HG02943 (cell line): ENCODE results near the gene MAP3K12.
"Not testable (repeated sequence)": the region's sequence is repeated elsewhere in the genome, so short reads cannot be mapped to it uniquely, and the experiment has no call there.

Experiments used
- ATAC-seq: cut with Tn5 transposase; IDR thresholded peaks from one replicate; pipeline ENCODE4 v1.9.1; 2021; ENCODE audit warnings: mild to moderate bottlenecking, low read depth, moderate library complexity; ENCODE audit not compliant: unreplicated experiment

The MAP3K12 gene

GRCh38 chr12:53499266-53500141 lies at the start of gene MAP3K12:
MAP3K12 (minus strand) TSS chr12:53499458; CDS start chr12:53487391, 12,067 bp downstream.
- ATAC-seq = no peak

GRCh38 chr12:53548354-53548753 lies 49.1 kb upstream of the MAP3K12 start:
- not testable (repeated sequence) for ATAC-seq

- ATAC-seq = no peak
Measured at GRCh38 chr12:53543539-53543938, 44.3 kb upstream of the MAP3K12 start.

GRCh38 chr12:53539526-53539925 lies 40.3 kb upstream of the MAP3K12 start:
- no peak for ATAC-seq

GRCh38 chr12:53538209-53538689 lies 39.0 kb upstream of the MAP3K12 start:
- no peak for ATAC-seq

- ATAC-seq = no peak
Measured at GRCh38 chr12:53536962-53537361, 37.7 kb upstream of the MAP3K12 start.

GRCh38 chr12:53533471-53533870 lies 34.2 kb upstream of the MAP3K12 start:
- no peak for ATAC-seq

- no peak for ATAC-seq
Measured at GRCh38 chr12:53532524-53533445, 33.5 kb upstream of the MAP3K12 start.

- no peak for ATAC-seq
Measured at GRCh38 chr12:53532021-53532420, 32.8 kb upstream of the MAP3K12 start.

- ATAC-seq = no peak
Measured at GRCh38 chr12:53530920-53531319, 31.7 kb upstream of the MAP3K12 start.

- ATAC-seq = no peak
Measured at GRCh38 chr12:53530061-53530460, 30.8 kb upstream of the MAP3K12 start.

GRCh38 chr12:53524476-53524875 lies 25.2 kb upstream of the MAP3K12 start:
- no peak for ATAC-seq

GRCh38 chr12:53523131-53523530 lies 23.9 kb upstream of the MAP3K12 start:
- no peak for ATAC-seq

GRCh38 chr12:53518381-53518780 lies 19.1 kb upstream of the MAP3K12 start:
- ATAC-seq = no peak

- no peak for ATAC-seq
Measured at GRCh38 chr12:53516758-53517455, 17.6 kb upstream of the MAP3K12 start.

- no peak for ATAC-seq
Measured at GRCh38 chr12:53515291-53515680, 16.0 kb upstream of the MAP3K12 start.

GRCh38 chr12:53514628-53515290 lies 15.5 kb upstream of the MAP3K12 start:
- ATAC-seq = no peak

GRCh38 chr12:53513712-53514410 lies 14.6 kb upstream of the MAP3K12 start:
- ATAC-seq = no peak

GRCh38 chr12:53510181-53510812 lies 11.0 kb upstream of the MAP3K12 start:
- ATAC-seq = no peak
